HG03460 (cell line): ENCODE results near the gene SERPINB3.
"Not testable (repeated sequence)": the region's sequence is repeated elsewhere in the genome, so short reads cannot be mapped to it uniquely, and the experiment has no call there.

Experiments
- ATAC-seq: cut with Tn5 transposase; IDR thresholded peaks from one replicate; pipeline ENCODE4 v1.9.1; 2021; ENCODE audit not compliant: unreplicated experiment

SERPINB3 gene

GRCh38 chr18:63648241-63648640 lies 13.5 kb downstream of the SERPINB3 start:
- no peak for ATAC-seq

- no peak for ATAC-seq
Measured at GRCh38 chr18:63646936-63647335, 14.8 kb downstream of the SERPINB3 start.

- ATAC-seq = not testable (repeated sequence)
Measured at GRCh38 chr18:63644694-63645093, 17.0 kb downstream of the SERPINB3 start.

GRCh38 chr18:63644142-63644541 lies 17.6 kb downstream of the SERPINB3 start, which contains the start of gene SERPINB4:
SERPINB4 (minus strand) TSS chr18:63644256; CDS start chr18:63643577, 679 bp downstream.
- ATAC-seq = not testable (repeated sequence)

- not testable (repeated sequence) for ATAC-seq
Measured at GRCh38 chr18:63642668-63643356, 18.9 kb downstream of the SERPINB3 start.

- not testable (repeated sequence) for ATAC-seq
Measured at GRCh38 chr18:63641157-63641680, 20.5 kb downstream of the SERPINB3 start.

- no peak for ATAC-seq
Measured at GRCh38 chr18:63637703-63638102, 24.0 kb downstream of the SERPINB3 start.

- no peak for ATAC-seq
Measured at GRCh38 chr18:63627819-63628218, 33.9 kb downstream of the SERPINB3 start.

GRCh38 chr18:63626431-63626830 lies 35.3 kb downstream of the SERPINB3 start:
- no peak for ATAC-seq

- no peak for ATAC-seq
Measured at GRCh38 chr18:63624863-63625262, 36.8 kb downstream of the SERPINB3 start.

GRCh38 chr18:63619661-63620060 lies 42.0 kb downstream of the SERPINB3 start:
- ATAC-seq = no peak

GRCh38 chr18:63617915-63618234 lies 43.8 kb downstream of the SERPINB3 start:
- ATAC-seq = no peak

- no peak for ATAC-seq
Measured at GRCh38 chr18:63617049-63617914, 44.4 kb downstream of the SERPINB3 start.

- ATAC-seq = no peak
Measured at GRCh38 chr18:63613420-63613819, 48.3 kb downstream of the SERPINB3 start.

GRCh38 chr18:63606526-63606925 lies 55.2 kb downstream of the SERPINB3 start:
- no peak for ATAC-seq
